Measurements from ENCODE around the gene TMEM163.
A peak's percentile ranks its signal among the peaks of the same experiment; 100 is the strongest.

Gene TMEM163

DNA sequence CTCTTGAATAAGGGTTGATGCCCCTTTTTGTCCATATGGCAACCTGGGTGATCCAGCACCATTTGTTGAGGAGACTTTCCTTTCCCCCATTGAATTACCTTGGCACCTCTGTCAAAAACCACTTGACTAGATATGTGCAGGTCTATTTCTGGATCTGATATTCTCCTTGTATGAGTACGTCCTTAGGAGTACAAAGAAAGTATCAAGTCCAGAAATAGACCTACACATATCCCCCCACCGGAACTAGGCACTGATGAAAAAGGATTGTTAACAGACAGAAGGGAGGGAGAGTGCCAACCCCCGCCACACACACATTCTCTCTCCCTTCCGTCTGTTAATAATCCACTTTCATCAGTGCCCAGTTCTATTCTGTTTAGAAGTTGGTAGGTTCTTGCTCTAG, 225.0 kb downstream of the TMEM163 start:
- TF ChIP-seq MYC (IDR thresholded peaks at IDR 0.05; ENCODE audit: low read depth, low read length), result no peak
- no peak for TF ChIP-seq CTCF (IDR thresholded peaks at IDR 0.05; ENCODE audit: low read depth, low read length)
- TF ChIP-seq, protein P1, sequence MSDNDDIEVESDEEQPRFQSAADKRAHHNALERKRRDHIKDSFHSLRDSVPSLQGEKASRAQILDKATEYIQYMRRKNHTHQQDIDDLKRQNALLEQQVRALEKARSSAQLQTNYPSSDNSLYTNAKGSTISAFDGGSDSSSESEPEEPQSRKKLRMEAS (IDR thresholded peaks at IDR 0.05; ENCODE audit: low read depth, low read length), result no peak
- TF ChIP-seq POLR2A (IDR thresholded peaks at IDR 0.05; ENCODE audit: extremely low read depth, insufficient read length), result no peak
- no peak overlapping the region for H3K4me3 ChIP-seq (ENCODE audit: low read depth, low read length)
- DNase-seq (ENCODE audit: low read depth), result no peak

- no peak overlapping the region for H3K4me3 ChIP-seq (ENCODE audit: low read depth, low read length)
- TF ChIP-seq, protein P1 (IDR thresholded peaks at IDR 0.05; ENCODE audit: low read depth, low read length), result no peak
- no peak for TF ChIP-seq POLR2A (IDR thresholded peaks at IDR 0.05; ENCODE audit: extremely low read depth, insufficient read length)
- no peak for TF ChIP-seq CTCF (IDR thresholded peaks at IDR 0.05; ENCODE audit: low read depth, low read length)
- TF ChIP-seq MYC (IDR thresholded peaks at IDR 0.05; ENCODE audit: low read depth, low read length), result no peak
- DNase-seq (ENCODE audit: low read depth), result peak; percentile 15
Observed at GRCh38 chr2:134491771-134492441, 226.9 kb downstream of the TMEM163 start.

GRCh38 chr2:134491022-134491421, 227.8 kb downstream of the TMEM163 start:
- no peak overlapping the region for H3K4me3 ChIP-seq (ENCODE audit: low read depth, low read length)

GRCh38 chr2:134490559-134490958, 228.2 kb downstream of the TMEM163 start:
- DNase-seq (ENCODE audit: low read depth), result no peak
- no peak overlapping the region for H3K4me3 ChIP-seq (ENCODE audit: low read depth, low read length)
- no peak for TF ChIP-seq CTCF (IDR thresholded peaks at IDR 0.05; ENCODE audit: low read depth, low read length)
- no peak for TF ChIP-seq POLR2A (IDR thresholded peaks at IDR 0.05; ENCODE audit: extremely low read depth, insufficient read length)
- no peak for TF ChIP-seq MYC (IDR thresholded peaks at IDR 0.05; ENCODE audit: low read depth, low read length)
- TF ChIP-seq, protein P1 (IDR thresholded peaks at IDR 0.05; ENCODE audit: low read depth, low read length), result no peak

More at GRCh38 chr2:134491022-134491421, 227.8 kb downstream of the TMEM163 start:
- TF ChIP-seq, protein P1 (IDR thresholded peaks at IDR 0.05; ENCODE audit: low read depth, low read length), result no peak
- no peak for TF ChIP-seq CTCF (IDR thresholded peaks at IDR 0.05; ENCODE audit: low read depth, low read length)
- no peak for TF ChIP-seq MYC (IDR thresholded peaks at IDR 0.05; ENCODE audit: low read depth, low read length)
- TF ChIP-seq POLR2A (IDR thresholded peaks at IDR 0.05; ENCODE audit: extremely low read depth, insufficient read length), result no peak
- no peak for DNase-seq (ENCODE audit: low read depth)

DNA sequence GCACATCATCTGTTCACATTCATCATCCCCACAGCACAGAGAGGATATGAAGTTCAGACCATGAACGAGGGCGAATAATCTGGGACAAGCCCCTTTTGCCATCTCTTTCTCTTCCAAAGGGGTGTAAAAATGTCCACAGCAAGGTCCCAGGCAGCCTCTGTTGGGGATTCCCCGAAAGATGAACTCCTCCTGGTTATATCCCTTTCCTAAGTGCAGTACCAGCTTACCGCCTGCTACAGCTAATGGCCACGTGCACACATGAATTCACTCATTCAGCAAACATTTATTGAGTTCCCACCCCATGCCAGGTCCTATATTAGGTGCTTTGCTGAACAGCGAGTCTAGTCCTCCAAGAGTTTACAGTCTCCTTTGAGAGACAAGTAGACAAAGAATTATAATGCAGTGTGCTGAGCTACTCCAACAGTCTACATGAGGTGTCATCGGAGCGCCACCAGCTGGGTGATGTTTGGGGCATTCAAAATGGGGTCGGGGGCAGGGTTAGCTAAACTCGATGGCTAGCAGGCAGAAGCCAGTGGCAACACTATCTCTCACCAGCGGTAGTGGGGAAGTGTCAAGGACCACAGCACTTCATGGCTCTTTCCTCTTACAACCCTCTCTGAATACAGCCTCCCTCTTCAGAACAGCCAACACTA, 228.9 kb downstream of the TMEM163 start:
- H3K4me3 ChIP-seq (ENCODE audit: low read depth, low read length), result no peak overlapping the region
- DNase-seq (ENCODE audit: low read depth), result no peak
- TF ChIP-seq, protein P1 (IDR thresholded peaks at IDR 0.05; ENCODE audit: low read depth, low read length), result no peak
- TF ChIP-seq MYC (IDR thresholded peaks at IDR 0.05; ENCODE audit: low read depth, low read length) (no peak), POLR2A (IDR thresholded peaks at IDR 0.05; ENCODE audit: extremely low read depth, insufficient read length) (no peak), CTCF (IDR thresholded peaks at IDR 0.05; ENCODE audit: low read depth, low read length) (no peak)

Data from NB4 (cell line).